Measurements from ENCODE around the gene CDH23.
A peak's percentile ranks its signal among the peaks of the same experiment; 100 is the strongest.

Gene CDH23

DNA sequence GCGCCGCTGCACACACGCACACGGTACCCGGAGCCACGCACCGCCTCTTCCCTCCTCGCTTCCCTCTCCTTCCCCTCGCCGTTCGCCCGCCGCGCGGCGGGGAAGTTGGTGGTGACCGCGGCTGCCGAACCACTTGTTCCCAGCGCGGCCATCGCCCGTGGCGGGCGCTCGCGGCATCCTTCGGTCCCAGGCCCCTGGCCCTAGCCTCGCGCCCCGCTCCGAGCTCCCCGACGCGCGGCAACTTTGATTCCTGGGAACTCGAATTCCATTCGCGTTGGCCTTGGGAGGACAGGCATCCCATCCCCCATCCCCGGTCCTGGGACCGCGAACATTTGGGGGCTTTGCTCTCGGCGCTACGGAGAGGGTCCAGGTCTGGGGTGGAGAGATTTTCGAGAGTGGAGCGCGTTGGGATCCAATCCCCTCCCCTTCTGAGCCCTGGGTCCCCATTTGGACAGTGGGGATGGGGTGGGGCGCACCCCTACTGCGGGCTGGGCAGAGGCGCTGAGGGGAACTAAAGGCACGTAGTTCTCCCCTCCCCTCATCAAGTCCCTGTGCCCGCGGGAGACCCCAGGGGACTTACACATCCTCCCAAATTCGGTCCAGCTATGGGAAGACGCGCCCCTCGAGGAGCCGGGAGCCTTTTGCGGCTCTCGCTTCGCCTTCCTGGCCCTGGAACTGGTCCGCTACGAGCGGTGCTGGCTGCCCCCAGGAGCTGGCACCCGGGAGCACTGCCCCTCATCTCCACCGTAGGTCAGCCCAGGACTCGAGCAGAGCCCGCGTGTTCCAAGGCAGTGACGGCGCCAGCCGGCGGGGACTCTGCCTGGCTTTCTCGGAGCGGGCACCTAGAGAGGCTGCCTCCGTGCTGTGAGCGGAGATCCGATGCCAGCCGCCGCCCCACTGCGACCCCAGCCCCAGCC lies 834 bp downstream of the CDH23 start:
- Histone ChIP-seq H3K4me1 (peaks cover 0 to 26% (median 19%) of the 10 kb centered on the region in 4 donors), H3K36me3 (no peaks in the 10 kb centered on the region), H3K27ac (no peak overlapping the region), H3K4me3 (peak overlapping the region; percentile 45 to 56), H3K27me3 (peaks cover 0 to 50% of the 10 kb centered on the region in 2 donors), H3K9me3 (no peaks in the 10 kb centered on the region)
- intact Hi-C loops (cut with DNase I; ENCODE audit: low total_unique reads): loop anchor here (5.0 to 10.0 kb wide), 2 partner anchors 170 to 217 kb away; no protein-coding TSS in a partner anchor
- no peak for DNase-seq
- TF ChIP-seq, protein P1, sequence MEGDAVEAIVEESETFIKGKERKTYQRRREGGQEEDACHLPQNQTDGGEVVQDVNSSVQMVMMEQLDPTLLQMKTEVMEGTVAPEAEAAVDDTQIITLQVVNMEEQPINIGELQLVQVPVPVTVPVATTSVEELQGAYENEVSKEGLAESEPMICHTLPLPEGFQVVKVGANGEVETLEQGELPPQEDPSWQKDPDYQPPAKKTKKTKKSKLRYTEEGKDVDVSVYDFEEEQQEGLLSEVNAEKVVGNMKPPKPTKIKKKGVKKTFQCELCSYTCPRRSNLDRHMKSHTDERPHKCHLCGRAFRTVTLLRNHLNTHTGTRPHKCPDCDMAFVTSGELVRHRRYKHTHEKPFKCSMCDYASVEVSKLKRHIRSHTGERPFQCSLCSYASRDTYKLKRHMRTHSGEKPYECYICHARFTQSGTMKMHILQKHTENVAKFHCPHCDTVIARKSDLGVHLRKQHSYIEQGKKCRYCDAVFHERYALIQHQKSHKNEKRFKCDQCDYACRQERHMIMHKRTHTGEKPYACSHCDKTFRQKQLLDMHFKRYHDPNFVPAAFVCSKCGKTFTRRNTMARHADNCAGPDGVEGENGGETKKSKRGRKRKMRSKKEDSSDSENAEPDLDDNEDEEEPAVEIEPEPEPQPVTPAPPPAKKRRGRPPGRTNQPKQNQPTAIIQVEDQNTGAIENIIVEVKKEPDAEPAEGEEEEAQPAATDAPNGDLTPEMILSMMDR (IDR thresholded peaks at IDR 0.05): no peak

DNA sequence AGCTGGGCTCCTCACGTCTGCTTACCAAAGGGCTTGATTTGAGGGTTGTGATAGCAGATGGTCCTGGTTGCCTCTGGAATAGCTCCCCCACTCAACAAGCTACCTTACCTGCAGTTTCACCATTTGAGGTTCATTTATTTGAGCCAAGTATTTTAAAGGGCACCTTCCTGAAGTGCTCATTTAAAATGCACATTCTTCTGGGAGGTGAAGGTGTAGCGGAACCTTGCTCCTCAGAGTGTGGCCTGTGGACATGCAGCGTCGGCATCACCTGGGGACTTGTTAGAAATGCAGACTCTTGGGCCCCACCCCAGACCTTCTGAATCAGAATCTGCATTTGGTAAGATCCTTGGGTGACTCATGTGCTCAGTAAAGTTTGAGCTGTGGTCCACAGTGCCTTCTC lies 2.3 kb downstream of the CDH23 start:
- peaks cover 0 to 61% of the 10 kb centered on the region in 2 donors for H3K27me3 ChIP-seq

DNA sequence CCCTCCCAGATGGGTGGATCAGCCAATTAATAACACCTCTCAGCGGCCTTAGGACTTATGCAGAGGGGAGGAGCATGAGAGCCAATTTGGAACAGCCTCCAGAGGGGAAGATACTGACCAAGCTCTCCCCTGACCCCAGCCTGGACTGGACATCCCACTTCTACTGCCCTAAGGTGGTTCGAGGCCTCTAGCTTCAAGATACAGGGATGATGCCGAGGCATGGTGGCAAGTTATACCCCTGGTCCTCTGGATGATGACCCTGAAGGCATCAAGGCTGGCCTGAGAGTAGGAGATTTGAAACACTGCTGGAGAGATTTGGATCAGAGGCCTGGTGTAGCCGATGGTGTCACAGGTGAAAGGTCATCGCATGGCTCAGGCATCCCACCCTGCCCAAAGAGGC lies 3.2 kb downstream of the CDH23 start:
- Histone ChIP-seq H3K4me1 (peaks cover 0 to 26% (median 19%) of the 10 kb centered on the region in 4 donors), H3K36me3 (no peaks in the 10 kb centered on the region), H3K9me3 (no peaks in the 10 kb centered on the region), H3K27me3 (peaks cover 0 to 70% of the 10 kb centered on the region in 2 donors), H3K27ac (no peak overlapping the region), H3K4me3 (no peak overlapping the region)
- intact Hi-C loops (cut with DNase I; ENCODE audit: low total_unique reads): loop anchor here (5.0 to 10.0 kb wide), 2 partner anchors 167 to 215 kb away; no protein-coding TSS in a partner anchor
- TF ChIP-seq, protein P1 (IDR thresholded peaks at IDR 0.05): no peak
- DNase-seq: no peak

More for the DNA sequence above, 2.3 kb downstream of the CDH23 start:
- Histone ChIP-seq H3K4me3 (no peak overlapping the region), H3K9me3 (no peaks in the 10 kb centered on the region), H3K36me3 (no peaks in the 10 kb centered on the region), H3K4me1 (peaks cover 0 to 26% (median 19%) of the 10 kb centered on the region in 4 donors), H3K27ac (no peak overlapping the region)
- no peak for DNase-seq
- TF ChIP-seq, protein P1 (IDR thresholded peaks at IDR 0.05): no peak
- intact Hi-C loops (cut with DNase I; ENCODE audit: low total_unique reads): loop anchor here (5.0 to 10.0 kb wide), 2 partner anchors 168 to 216 kb away; no protein-coding TSS in a partner anchor

DNA sequence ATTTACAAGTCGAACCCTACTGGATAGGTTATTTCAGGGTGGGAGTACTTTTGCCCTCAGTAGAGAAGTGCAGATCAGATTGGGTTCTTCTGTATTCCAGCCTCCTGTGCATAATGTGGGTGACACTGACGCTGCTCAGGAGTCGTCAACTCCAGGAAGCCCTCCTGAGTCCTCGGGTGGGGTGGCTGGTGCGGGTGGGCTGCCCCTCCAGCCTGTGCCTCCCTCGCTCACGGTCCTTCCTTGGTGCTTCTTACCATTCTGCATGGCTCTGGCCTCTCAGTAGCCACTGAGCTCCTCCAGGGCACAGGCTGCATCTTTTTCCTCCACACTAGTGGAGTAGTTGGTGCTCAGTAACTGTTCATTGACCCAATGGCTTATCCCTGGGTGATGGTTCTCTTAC lies 4.3 kb downstream of the CDH23 start:
- Histone ChIP-seq H3K4me3 (no peak overlapping the region), H3K4me1 (peaks cover 0 to 26% (median 19%) of the 10 kb centered on the region in 4 donors), H3K27ac (no peak overlapping the region), H3K9me3 (no peaks in the 10 kb centered on the region), H3K27me3 (peaks cover 0 to 72% of the 10 kb centered on the region in 2 donors), H3K36me3 (no peaks in the 10 kb centered on the region)
- TF ChIP-seq, protein P1 (IDR thresholded peaks at IDR 0.05): no peak
- no peak for DNase-seq
- intact Hi-C loops (cut with DNase I; ENCODE audit: low total_unique reads): no loop called here

DNA sequence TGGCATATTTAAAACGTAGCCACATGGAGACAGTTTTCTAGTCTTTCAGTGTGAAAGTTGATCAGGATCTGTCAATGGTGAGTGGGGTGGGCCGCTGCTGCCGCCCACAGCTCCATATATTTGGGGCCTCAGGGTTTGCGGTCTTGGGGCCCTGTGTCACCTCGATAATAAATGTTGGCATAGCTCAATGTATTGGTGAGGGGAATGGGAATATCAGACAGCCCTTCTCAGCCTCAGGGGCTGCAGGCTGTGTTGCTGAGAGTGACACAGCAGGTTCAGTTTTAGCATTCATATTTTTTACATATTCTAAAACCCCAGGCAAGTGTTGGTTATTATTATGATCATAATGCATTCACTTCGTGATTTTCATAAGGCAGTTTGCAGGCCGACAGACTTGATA lies 5.3 kb downstream of the CDH23 start:
- no peaks in the 10 kb centered on the region for H3K36me3 ChIP-seq
- peaks cover 0 to 18% (median 16%) of the 10 kb centered on the region in 4 donors for H3K4me1 ChIP-seq
- H3K9me3 ChIP-seq: no peaks in the 10 kb centered on the region
- no peak overlapping the region for H3K4me3 ChIP-seq
- intact Hi-C loops (cut with DNase I; ENCODE audit: low total_unique reads): no loop called here
- no peak overlapping the region for H3K27ac ChIP-seq
- TF ChIP-seq, protein P1 (IDR thresholded peaks at IDR 0.05): no peak
- peaks cover 0 to 72% of the 10 kb centered on the region in 2 donors for H3K27me3 ChIP-seq
- no peak for DNase-seq
